ENCODE data around the gene PARN.

Gene PARN

DNA sequence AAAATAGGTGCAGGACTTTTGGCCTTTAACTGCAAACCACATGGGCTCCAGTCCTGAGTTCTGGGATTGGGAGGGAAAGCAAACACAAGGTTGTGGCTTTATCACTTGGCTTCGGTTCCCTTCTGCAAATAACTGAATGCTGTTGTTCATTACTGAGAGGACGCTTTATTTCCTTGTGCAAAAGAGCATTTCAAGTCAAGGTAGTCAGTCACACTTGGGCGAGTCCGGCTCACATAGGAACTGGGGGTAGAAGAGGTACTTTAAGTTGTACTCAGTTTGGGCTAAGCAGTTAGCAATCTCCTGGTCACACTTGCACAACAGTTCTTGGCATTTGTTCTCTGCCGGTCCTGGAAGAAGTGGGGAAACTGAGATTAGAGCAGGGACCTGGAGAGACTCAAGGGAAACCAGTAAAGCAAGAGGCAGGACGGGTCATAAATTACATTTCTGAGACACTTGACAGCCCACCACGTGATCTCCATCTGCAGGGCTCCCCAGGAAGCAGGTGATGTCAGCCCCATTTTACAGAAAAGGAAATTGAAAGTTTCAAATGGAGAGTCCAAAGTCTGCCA is 42.4 kb upstream of the PARN start:
- Histone ChIP-seq H3K27ac (no peak overlapping the region), H3K79me2 (ENCODE audit: insufficient read depth, low read depth) (no peaks in the 10 kb centered on the region), H3K36me3 (ENCODE audit: insufficient read depth) (no peaks in the 10 kb centered on the region), H3K4me1 (ENCODE audit: low read depth, poor library complexity, severe bottlenecking) (peaks cover 15% of the 10 kb centered on the region), H2AFZ (ENCODE audit: low read depth) (no peak overlapping the region), H3K4me2 (no peak overlapping the region; the same call in 1 of the 2 replicates), H4K20me1 (ENCODE audit: insufficient read depth) (no peaks in the 10 kb centered on the region), H3K27me3 (ENCODE audit: insufficient read depth, low read depth) (no peaks in the 10 kb centered on the region), H3K4me3 (IDR thresholded peaks at IDR 0.05; ENCODE audit: insufficient read depth, low read depth, low read length) (no peak overlapping the region), H3K9ac (no peak overlapping the region)
- TF ChIP-seq, protein P1, sequence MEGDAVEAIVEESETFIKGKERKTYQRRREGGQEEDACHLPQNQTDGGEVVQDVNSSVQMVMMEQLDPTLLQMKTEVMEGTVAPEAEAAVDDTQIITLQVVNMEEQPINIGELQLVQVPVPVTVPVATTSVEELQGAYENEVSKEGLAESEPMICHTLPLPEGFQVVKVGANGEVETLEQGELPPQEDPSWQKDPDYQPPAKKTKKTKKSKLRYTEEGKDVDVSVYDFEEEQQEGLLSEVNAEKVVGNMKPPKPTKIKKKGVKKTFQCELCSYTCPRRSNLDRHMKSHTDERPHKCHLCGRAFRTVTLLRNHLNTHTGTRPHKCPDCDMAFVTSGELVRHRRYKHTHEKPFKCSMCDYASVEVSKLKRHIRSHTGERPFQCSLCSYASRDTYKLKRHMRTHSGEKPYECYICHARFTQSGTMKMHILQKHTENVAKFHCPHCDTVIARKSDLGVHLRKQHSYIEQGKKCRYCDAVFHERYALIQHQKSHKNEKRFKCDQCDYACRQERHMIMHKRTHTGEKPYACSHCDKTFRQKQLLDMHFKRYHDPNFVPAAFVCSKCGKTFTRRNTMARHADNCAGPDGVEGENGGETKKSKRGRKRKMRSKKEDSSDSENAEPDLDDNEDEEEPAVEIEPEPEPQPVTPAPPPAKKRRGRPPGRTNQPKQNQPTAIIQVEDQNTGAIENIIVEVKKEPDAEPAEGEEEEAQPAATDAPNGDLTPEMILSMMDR (conservative IDR thresholded peaks at IDR 0.05; ENCODE audit: low read depth, low read length): no peak

DNA sequence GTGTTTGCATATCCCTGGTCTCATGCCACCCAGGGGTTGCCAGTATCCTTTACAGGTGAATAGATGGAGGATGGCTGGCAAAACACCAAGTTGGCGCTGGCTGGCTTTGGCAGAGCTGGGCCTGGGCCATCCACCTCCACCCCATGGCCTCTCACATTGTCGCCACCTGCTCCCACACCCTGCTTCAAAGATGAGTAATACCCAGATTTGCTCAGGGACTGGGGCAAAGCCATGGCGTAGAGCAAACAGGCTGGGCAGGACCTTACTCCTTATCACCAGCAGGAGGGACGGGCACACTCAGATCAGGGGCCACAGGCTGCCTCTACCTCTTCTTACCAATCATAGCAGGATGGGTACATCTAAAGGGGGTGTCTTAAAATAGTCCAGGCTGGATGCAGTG is 39.7 kb upstream of the PARN start:
- TF ChIP-seq, protein P1 (conservative IDR thresholded peaks at IDR 0.05; ENCODE audit: low read depth, low read length): no peak
- H3K9ac ChIP-seq: no peak overlapping the region
- H3K4me2 ChIP-seq: no peak overlapping the region
- H3K79me2 ChIP-seq (ENCODE audit: insufficient read depth, low read depth): no peaks in the 10 kb centered on the region
- peaks cover 3% of the 10 kb centered on the region; the same call in 1 of the 2 replicates for H3K36me3 ChIP-seq (ENCODE audit: insufficient read depth)
- H3K4me3 ChIP-seq (IDR thresholded peaks at IDR 0.05; ENCODE audit: insufficient read depth, low read depth, low read length): no peak overlapping the region
- no peaks in the 10 kb centered on the region for H4K20me1 ChIP-seq (ENCODE audit: insufficient read depth)
- peaks cover 15% of the 10 kb centered on the region for H3K4me1 ChIP-seq (ENCODE audit: low read depth, poor library complexity, severe bottlenecking)
- H3K27me3 ChIP-seq (ENCODE audit: insufficient read depth, low read depth): no peaks in the 10 kb centered on the region
- H2AFZ ChIP-seq (ENCODE audit: low read depth): no peak overlapping the region
- no peak overlapping the region for H3K27ac ChIP-seq

DNA sequence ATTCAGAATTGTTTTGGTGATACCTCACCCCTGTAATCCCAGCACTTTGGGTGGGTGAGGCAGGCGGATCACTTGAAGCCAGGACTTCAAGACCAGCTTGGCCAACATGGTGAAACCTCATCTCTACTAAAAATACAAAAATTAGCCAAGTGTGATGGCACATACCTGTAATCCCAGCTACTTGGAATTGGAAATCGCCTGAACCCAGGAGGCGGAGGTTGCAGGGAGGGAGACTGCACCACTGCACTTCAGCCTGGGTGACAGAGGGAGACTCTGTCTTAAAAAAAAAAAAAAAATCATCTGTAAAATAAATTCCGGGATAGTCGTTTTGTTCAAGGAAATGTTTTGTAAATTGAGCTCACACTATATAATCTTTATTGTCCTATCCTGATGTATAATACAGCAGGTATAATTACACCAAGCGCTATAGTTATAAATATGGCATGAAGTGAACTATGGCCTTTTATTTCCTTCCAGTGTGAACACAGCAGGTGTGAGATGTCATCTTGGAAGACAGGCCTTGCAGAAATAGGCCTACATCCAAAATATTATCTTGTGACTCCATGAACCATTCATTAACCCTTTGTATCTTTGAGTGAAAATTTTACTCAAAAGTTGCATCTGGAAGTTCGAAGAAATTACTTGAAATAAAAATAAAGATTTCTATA is 38.6 kb upstream of the PARN start:
- Histone ChIP-seq H3K27me3 (ENCODE audit: insufficient read depth, low read depth) (no peaks in the 10 kb centered on the region), H3K36me3 (ENCODE audit: insufficient read depth) (peaks cover 7% of the 10 kb centered on the region; the same call in 1 of the 2 replicates), H3K4me3 (IDR thresholded peaks at IDR 0.05; ENCODE audit: insufficient read depth, low read depth, low read length) (no peak overlapping the region), H3K9ac (no peak overlapping the region), H3K79me2 (ENCODE audit: insufficient read depth, low read depth) (no peaks in the 10 kb centered on the region), H2AFZ (ENCODE audit: low read depth) (no peak overlapping the region), H4K20me1 (ENCODE audit: insufficient read depth) (no peaks in the 10 kb centered on the region), H3K27ac (no peak overlapping the region), H3K4me2 (no peak overlapping the region), H3K4me1 (ENCODE audit: low read depth, poor library complexity, severe bottlenecking) (peaks cover 15% of the 10 kb centered on the region)
- TF ChIP-seq, protein P1 (conservative IDR thresholded peaks at IDR 0.05; ENCODE audit: low read depth, low read length): no peak

DNA sequence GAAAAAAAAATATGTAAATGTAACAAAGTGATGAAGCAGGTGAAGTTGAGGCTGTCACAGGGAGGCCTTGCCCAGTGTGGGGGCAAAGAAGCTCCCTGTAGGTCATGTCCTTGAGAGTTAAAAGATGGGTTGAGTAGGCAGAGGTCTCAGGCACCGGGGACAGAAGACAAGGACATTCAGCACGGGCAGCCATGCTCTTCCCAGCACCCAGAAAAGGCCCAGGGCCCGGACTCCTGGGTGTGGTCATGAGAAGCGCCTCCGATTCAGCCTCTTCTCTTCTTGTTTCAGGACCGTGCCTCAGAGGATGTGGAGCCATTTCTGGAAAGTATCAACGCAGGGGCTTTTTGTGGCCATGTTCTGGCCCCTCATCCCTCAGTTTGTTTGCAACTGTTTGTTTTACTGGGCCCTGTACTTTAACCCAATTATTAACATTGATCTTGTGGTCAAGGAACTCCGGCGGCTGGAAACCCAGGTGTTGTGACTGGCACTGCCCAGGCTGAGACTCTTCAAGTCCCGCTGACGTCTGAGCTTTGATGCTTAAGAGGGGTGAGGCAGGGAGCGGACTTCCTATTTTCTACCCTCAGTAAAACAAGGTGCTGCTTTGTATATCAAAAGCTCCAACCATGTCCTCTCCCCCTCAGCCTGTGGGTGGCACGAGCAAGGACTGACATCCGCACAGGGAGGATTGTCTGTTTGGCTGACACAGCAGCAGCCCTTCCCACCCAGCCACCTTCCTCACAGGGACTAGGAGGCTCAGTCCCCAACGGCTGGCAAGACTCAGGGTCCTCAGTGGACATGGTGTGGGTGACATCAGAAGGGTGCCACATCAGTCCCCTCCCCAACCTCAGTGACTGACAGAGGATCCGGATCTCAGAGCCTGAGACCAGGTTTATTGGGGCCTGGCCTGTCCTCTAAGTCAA is 37.5 kb upstream of the PARN start:
- Histone ChIP-seq H3K4me2 (no peak overlapping the region), H4K20me1 (ENCODE audit: insufficient read depth) (no peaks in the 10 kb centered on the region), H3K27me3 (ENCODE audit: insufficient read depth, low read depth) (no peaks in the 10 kb centered on the region), H2AFZ (ENCODE audit: low read depth) (no peak overlapping the region), H3K79me2 (ENCODE audit: insufficient read depth, low read depth) (no peaks in the 10 kb centered on the region), H3K4me1 (ENCODE audit: low read depth, poor library complexity, severe bottlenecking) (peaks cover 9% of the 10 kb centered on the region), H3K27ac (no peak overlapping the region), H3K36me3 (ENCODE audit: insufficient read depth) (peaks cover 11% of the 10 kb centered on the region; the same call in 1 of the 2 replicates), H3K9ac (no peak overlapping the region), H3K4me3 (IDR thresholded peaks at IDR 0.05; ENCODE audit: insufficient read depth, low read depth, low read length) (no peak overlapping the region)
- TF ChIP-seq, protein P1 (conservative IDR thresholded peaks at IDR 0.05; ENCODE audit: low read depth, low read length): no peak

All from KMS-11 (cell line).